Activated T-cell treated with anti-CD3 and anti-CD28 coated beads for 24 hours (primary cell): ENCODE results near the gene CNNM3.

ENCODE experiments used
- DNase-seq: peaks from one replicate; pipeline ENCODE4 v3.0.0-alpha.2; 2020; ENCODE audit warnings: low read depth

Gene CNNM3

DNA sequence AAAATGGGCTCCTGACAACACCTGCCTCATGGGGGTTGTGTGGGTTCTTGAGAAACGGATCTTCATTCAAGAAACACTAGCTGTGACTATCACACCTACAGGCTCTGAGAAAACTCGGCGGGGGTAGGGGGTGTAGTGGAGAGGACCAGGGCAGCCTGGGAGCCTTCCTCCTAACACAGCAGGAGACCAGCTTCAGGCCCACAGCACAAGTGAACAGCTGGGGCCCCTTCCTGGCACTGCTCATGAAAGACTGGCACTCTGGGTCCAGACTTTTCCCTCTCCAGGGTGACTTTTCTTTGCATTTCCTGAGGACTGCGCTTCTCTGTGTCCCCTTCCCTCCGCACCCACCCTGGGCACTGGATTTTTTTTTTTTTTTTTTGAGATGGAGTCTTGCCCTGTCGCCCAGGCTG lies 61.0 kb downstream of the CNNM3 start:
- DNase-seq: no peak

DNA sequence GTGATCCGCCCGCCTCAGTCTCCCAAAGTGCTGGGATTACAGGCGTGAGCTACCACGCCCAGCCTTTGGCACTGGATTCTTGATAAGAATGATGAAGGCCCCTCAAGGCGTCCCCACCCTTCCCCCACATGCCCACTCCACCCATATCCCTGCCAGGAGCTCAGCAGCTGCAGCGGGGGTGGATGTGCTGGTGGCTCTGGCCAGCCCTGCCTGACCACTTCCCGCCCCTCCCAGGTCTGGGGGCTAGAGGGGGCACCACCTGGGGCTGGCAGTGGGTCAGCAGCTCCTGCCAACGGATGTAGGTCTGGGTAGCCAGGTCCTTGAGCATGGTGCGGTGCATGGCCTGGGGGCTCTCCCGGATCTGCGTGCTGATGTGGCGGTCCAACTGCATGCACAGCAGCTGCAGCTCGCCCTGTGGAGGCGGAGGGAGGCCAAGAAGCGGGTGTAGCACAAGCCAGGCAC lies 61.6 kb downstream of the CNNM3 start:
- no peak for DNase-seq

GRCh38 chr2:96878171-96878570 lies 62.1 kb downstream of the CNNM3 start:
- no peak for DNase-seq

DNA sequence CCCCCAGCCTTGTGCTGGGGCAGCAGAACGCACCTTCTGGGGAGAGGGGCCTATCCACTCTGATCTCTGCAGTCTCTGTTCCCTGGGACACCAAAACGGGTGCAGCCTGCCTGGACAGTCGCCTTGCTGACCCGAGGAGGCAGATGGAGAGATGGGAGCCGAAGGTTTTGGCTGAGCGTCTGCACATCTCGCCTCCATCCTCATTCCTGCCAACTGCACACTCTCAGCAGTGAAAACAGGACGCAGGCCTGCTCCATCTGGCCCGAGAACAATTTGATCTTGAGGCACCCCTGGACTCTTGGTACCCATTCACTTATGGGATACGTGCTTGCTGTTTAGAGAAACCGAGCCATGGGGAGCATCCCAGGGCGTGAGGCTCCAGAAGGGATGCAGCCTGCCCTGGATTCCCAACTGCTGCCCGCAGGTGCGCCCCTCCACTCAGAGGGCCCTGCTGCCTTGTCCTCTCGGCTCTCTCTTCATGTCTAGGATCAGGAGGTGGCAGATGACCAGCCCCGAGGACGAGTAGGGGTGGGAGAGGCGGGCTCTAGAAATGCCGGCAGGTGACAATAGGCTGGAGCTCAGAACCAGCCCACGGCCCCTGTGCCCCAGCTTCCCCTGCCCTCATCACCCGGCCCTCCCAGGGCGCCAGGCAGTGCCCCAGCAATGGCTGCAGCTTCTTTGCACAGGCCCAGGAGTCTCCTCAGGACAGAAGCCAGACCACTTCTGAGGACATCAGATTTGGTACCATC lies 62.9 kb downstream of the CNNM3 start:
- DNase-seq: no peak

GRCh38 chr2:96879545-96880040 lies 63.5 kb downstream of the CNNM3 start:
- no peak for DNase-seq

GRCh38 chr2:96880891-96881273 lies 64.8 kb downstream of the CNNM3 start:
- no peak for DNase-seq

GRCh38 chr2:96881349-96882195 lies 65.5 kb downstream of the CNNM3 start:
- no peak for DNase-seq

DNA sequence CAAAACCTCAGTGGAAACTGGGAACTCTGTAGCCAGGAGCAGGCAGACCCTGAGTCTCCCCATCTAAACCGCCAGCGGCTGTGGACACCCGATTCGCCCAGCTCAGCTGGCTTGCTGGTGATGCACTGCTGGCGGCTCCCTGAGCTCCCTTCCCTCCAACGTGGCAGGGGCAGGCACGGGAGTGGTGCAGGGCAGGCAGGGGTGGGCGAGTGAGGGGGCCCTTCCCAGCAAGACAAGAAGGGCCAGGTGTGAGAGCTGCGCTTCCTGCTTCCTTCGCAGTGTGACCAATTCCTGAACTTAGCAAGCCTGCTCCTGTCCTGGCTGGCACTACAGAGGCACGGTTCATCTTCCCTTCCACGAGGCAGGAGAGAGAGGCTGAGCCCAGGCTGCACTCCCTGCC lies 66.2 kb downstream of the CNNM3 start:
- DNase-seq: no peak

DNA sequence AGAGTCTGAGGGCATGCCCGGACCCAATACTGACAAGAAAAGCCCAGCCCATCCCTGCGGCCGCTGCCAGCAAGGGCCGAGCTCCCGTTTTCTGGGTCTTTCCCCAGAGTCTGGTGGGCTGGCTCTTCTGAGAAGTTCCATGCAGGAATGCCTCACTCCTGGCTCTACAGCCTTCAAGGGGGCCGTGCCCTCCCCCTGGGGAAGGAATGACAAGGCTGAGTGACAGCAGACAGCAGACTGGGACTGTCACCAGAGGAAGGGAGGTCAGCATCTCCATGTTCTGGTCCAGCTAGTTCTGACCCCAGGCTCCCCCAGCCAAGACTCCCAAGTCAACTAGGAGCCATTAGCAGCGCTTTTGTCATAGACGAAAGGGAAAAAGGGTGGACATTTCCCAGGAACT lies 66.8 kb downstream of the CNNM3 start:
- no peak for DNase-seq

DNA sequence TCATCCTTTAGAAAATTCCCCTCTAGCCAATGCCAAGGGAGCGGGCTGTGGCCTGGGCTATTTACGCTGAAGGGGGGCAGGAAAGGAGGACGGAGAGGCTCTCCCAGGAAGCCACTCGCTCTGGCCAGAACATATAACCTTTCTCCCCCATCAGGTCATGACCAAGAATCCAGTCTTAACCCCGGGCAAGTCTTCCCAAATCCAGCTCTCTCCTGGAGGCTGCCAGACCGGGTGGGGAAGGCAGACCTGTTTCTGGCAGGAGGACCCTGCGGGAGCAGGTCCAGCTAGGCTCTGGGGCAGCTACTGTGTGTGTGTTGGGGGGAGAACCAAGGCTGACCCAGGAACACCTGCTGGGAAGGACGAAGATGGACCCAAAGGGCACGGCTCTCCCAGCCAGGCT lies 67.2 kb downstream of the CNNM3 start:
- no peak for DNase-seq
